ENCODE data around the gene SERGEF.

DNA sequence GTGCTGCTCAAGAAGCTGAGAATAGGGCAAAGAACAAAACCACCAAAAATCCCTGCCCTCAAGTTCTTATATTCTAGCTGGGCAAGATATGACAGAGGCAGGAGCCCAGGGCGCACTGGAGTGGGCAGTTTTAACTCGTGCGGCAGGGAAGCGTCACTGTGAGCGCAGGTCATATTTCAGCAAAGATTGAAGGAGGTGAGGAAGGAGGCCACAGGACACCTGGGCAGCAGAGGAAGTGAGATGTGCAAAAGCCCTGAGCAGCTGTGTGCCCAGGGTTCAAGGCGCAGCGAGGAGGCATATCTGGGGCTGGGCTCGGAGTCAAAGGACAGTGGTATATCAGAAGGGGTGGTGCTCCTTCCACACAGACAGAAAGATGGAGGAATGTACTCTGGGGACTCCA lies 264.8 kb downstream of the SERGEF start:
- no peak for TF ChIP-seq CTCF (IDR thresholded peaks at IDR 0.05)
- TF ChIP-seq POLR2A (IDR thresholded peaks at IDR 0.05): no peak

Measured in prostate gland (tissue), 2 donors.